WTC11 (cell line): ENCODE results near the gene MOV10L1. TPM values are rescaled to one million over a fixed set of nuclear protein-coding genes. Genes with fewer than 3 reads are reported as not detected.

Experiments
- ATAC-seq: fragments of 200-7000 bp; cut with Tn5 transposase; 2 replicates; pipeline ENCODE4 v1.10.0; 2021; ENCODE audit warnings: mild to moderate bottlenecking, moderate library complexity
- CTCF ChIA-PET: fragments of 300-600 bp; sonication (Branson Sonifier 250); formaldehyde crosslinking; loops from one replicate; lab custom pipeline; 2021; ENCODE audit warnings: antibody characterized with exemption; lab: Charles Lee
- POLR2A ChIA-PET: fragments of 350-600 bp; sonication (Branson Sonifier 250); formaldehyde crosslinking; loops from one replicate; lab custom pipeline; 2021; ENCODE audit warnings: antibody characterized with exemption; lab: Charles Lee
- DNase-seq: peaks from one replicate; pipeline ENCODE4 v3.0.0; 2021; ENCODE audit warnings: low spot score
- H3K27ac Mint-ChIP-seq: 2 replicates; pipeline ENCODE4 v1.8.0; 2021; ENCODE audit warnings: mixed read lengths
- H3K27me3 Mint-ChIP-seq: 2 replicates; pipeline ENCODE4 v1.8.0; 2021; ENCODE audit warnings: low read depth, mild to moderate bottlenecking, moderate library complexity, mixed read lengths
- H3K36me3 Mint-ChIP-seq: 2 replicates; pipeline ENCODE4 v1.8.0; 2021; ENCODE audit warnings: mixed read lengths
- H3K4me1 Mint-ChIP-seq: 2 replicates; pipeline ENCODE4 v1.8.0; 2022; ENCODE audit warnings: mixed read lengths
- H3K4me3 Mint-ChIP-seq: 2 replicates; pipeline ENCODE4 v1.8.0; 2021; ENCODE audit warnings: mild to moderate bottlenecking, moderate library complexity, mixed read lengths
- H3K9me3 Mint-ChIP-seq: 2 replicates; pipeline ENCODE4 v1.8.0; 2021; ENCODE audit warnings: mixed read lengths
- FOXJ3 ChIP-seq: sonication (generic); formaldehyde crosslinking; IDR thresholded peaks from 2 replicates; pipeline ENCODE4 v1.9.0; 2021; ENCODE audit warnings: missing genetic modification reagents, mild to moderate bottlenecking, borderline replicate concordance
- FOXK1 ChIP-seq: sonication (generic); formaldehyde crosslinking; IDR thresholded peaks from 2 replicates; pipeline ENCODE4 v1.8.0; 2022; ENCODE audit warnings: mild to moderate bottlenecking, moderate library complexity, missing genetic modification reagents
- GRHL2 ChIP-seq: fragments of 250-450 bp; sonication (Bioruptor Pico); IDR thresholded peaks from 2 replicates; pipeline ENCODE4 v1.8.0; 2022; ENCODE audit warnings: mild to moderate bottlenecking, moderate library complexity; ENCODE audit not compliant: insufficient replicate concordance, severe bottlenecking
- HMGA2 ChIP-seq: fragments of 250-450 bp; sonication (Bioruptor Pico); IDR thresholded peaks from 2 replicates; pipeline ENCODE4 v1.4.0; 2021; ENCODE audit warnings: mild to moderate bottlenecking, moderate library complexity
- JUN ChIP-seq: sonication (generic); formaldehyde crosslinking; IDR thresholded peaks from 2 replicates; pipeline ENCODE4 v1.8.0; 2023; ENCODE audit warnings: mild to moderate bottlenecking, missing genetic modification reagents
- RELA ChIP-seq: sonication (generic); formaldehyde crosslinking; IDR thresholded peaks from 2 replicates; pipeline ENCODE4 v1.8.1; 2022; ENCODE audit warnings: missing genetic modification reagents, mild to moderate bottlenecking, borderline replicate concordance
- SMAD4 ChIP-seq: sonication (generic); formaldehyde crosslinking; IDR thresholded peaks from 2 replicates; pipeline ENCODE4 v1.8.0; 2022; ENCODE audit warnings: mild to moderate bottlenecking, missing genetic modification reagents
- ZNF232 ChIP-seq: sonication (generic); formaldehyde crosslinking; IDR thresholded peaks from 2 replicates; pipeline ENCODE4 v1.8.0; 2022; ENCODE audit warnings: mild to moderate bottlenecking, missing genetic modification reagents
- ZNF396 ChIP-seq: fragments of 250-450 bp; sonication (Bioruptor Pico); IDR thresholded peaks from 2 replicates; pipeline ENCODE4 v1.8.0; 2021; ENCODE audit warnings: mild to moderate bottlenecking, moderate library complexity, borderline replicate concordance
- ZNF416 ChIP-seq: fragments of 250-450 bp; sonication (Bioruptor Pico); IDR thresholded peaks from 2 replicates; pipeline ENCODE4 v1.9.0; 2021; ENCODE audit warnings: mild to moderate bottlenecking, inconsistent platforms
- total RNA-seq: library from RNA; stranded (reverse); gene quantifications from 3 replicates; pipeline ENCODE4 v1.2.3, GENCODE V29; 2021
- TF ChIP-seq, protein P1 (sequence below): fragments of 250-450 bp; sonication (Bioruptor Pico); IDR thresholded peaks from 2 replicates; pipeline ENCODE4 v1.9.0; 2021; ENCODE audit warnings: mild to moderate bottlenecking
- TF ChIP-seq, protein P2 (sequence below): sonication (generic); formaldehyde crosslinking; conservative IDR thresholded peaks from 2 replicates; pipeline ENCODE4 v1.8.1; 2023; ENCODE audit warnings: mild to moderate bottlenecking, low read depth, missing genetic modification reagents, moderate library complexity
- TF ChIP-seq, protein P3 (sequence below): sonication (generic); formaldehyde crosslinking; IDR thresholded peaks from 2 replicates; pipeline ENCODE4 v1.8.1; 2022; ENCODE audit warnings: low read depth, mild to moderate bottlenecking, moderate library complexity, missing genetic modification reagents, borderline replicate concordance
- TF ChIP-seq, protein P4 (sequence below): sonication (generic); formaldehyde crosslinking; IDR thresholded peaks from 2 replicates; pipeline ENCODE4 v1.8.1; 2023; ENCODE audit warnings: mild to moderate bottlenecking, missing genetic modification reagents
- TF ChIP-seq, protein P5 (sequence below): sonication (generic); formaldehyde crosslinking; IDR thresholded peaks from 2 replicates; pipeline ENCODE4 v1.8.0; 2022; ENCODE audit warnings: mild to moderate bottlenecking, missing genetic modification reagents

The MOV10L1 gene
- total RNA-seq, 1 experiment from 2014 or later, result not detected

DNA sequence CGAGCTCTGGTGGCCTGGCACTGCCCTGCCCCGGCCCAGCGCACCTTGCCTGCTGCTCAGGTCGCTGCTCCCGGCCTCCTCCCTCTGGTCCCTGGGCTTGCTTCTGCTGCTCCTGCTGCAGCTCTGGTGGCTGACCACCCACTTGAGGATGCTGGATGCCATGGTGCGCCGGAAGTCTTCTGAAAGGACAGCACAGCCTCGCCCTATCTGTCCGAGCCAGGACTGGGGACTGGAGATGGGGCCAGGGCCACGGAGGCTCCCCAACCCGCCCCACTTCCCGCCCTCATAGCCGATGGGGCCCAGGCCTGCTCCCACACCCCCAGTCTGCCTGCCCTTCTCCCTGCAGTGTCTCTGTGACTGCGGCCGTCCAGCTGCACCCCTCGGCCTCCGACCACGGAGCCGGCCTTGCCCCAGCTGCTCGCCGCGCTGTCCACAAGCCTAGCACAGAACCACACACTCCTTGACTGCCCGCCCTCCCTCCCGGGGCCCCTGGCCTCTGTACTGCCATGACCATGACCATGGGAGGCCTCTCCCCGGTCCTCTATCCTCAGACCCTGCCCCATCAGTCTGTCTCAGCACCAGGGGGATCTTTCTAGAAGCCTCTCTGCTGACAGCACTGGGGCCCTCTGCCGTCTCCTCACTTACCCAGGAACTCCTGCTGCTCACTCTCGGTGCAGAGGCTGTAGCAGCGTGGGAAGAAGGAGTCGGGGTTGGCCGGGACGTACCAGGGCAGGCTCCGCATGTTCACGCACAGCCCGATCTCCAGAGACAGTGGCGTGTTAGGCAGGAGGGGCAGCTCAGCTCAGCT, 44.4 kb upstream of the MOV10L1 start:
- H3K27me3 Mint-ChIP-seq, result no peaks in the 10 kb centered on the region
- DNase-seq, result no peak
- CTCF ChIA-PET, result interaction anchor here (1.5 kb wide), 1 partner anchor 15 kb away, joined by 5 read pairs; no protein-coding TSS in a partner anchor
- TF ChIP-seq RELA, result no peak
- no peak for TF ChIP-seq ZNF416 (CRISPR knock-in tag)
- TF ChIP-seq ZNF396 (CRISPR knock-in tag), result no peak
- no peak for TF ChIP-seq FOXJ3 (CRISPR knock-in tag)
- TF ChIP-seq, all 79 proteins: peak for 0
- Mint-ChIP-seq H3K4me1 (no peaks in the 10 kb centered on the region), H3K27ac (no peak overlapping the region), H3K9me3 (no peaks in the 10 kb centered on the region), H3K36me3 (no peaks in the 10 kb centered on the region), H3K4me3 (no peak overlapping the region)
- ATAC-seq, result no peak
- POLR2A ChIA-PET, result no interaction called here

DNA sequence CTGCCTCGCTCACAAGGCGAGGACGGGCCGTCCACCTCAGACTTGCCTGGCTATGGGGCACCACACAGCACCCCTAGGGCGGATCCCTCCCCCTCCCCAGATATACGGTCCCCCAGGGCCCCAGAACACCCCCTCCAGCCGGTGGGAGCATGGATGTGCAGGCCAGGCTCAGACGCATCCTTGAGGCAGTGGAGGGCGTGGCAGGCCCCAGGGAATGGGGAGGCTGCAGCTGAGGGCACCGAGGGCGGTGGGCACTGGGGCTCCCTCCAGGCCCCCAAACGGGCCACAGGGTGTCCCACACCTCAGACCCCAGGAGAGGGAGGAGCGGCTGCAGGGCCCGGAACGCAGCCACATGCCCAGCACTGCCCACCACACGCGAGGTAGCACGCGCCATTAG, 43.8 kb upstream of the MOV10L1 start:
- CTCF ChIA-PET, result interaction anchor here (1.5 kb wide), 1 partner anchor 15 kb away, joined by 5 read pairs; no protein-coding TSS in a partner anchor
- Mint-ChIP-seq H3K4me1 (no peaks in the 10 kb centered on the region), H3K27ac (no peak overlapping the region), H3K4me3 (no peak overlapping the region), H3K9me3 (no peaks in the 10 kb centered on the region)
- no peak for DNase-seq
- TF ChIP-seq SMAD4 (CRISPR knock-in tag), result no peak
- TF ChIP-seq, protein P1, sequence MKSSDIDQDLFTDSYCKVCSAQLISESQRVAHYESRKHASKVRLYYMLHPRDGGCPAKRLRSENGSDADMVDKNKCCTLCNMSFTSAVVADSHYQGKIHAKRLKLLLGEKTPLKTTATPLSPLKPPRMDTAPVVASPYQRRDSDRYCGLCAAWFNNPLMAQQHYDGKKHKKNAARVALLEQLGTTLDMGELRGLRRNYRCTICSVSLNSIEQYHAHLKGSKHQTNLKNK (CRISPR knock-in tag), result no peak
- TF ChIP-seq, protein P2, sequence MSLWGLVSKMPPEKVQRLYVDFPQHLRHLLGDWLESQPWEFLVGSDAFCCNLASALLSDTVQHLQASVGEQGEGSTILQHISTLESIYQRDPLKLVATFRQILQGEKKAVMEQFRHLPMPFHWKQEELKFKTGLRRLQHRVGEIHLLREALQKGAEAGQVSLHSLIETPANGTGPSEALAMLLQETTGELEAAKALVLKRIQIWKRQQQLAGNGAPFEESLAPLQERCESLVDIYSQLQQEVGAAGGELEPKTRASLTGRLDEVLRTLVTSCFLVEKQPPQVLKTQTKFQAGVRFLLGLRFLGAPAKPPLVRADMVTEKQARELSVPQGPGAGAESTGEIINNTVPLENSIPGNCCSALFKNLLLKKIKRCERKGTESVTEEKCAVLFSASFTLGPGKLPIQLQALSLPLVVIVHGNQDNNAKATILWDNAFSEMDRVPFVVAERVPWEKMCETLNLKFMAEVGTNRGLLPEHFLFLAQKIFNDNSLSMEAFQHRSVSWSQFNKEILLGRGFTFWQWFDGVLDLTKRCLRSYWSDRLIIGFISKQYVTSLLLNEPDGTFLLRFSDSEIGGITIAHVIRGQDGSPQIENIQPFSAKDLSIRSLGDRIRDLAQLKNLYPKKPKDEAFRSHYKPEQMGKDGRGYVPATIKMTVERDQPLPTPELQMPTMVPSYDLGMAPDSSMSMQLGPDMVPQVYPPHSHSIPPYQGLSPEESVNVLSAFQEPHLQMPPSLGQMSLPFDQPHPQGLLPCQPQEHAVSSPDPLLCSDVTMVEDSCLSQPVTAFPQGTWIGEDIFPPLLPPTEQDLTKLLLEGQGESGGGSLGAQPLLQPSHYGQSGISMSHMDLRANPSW (CRISPR knock-in tag), result no peak
- TF ChIP-seq FOXK1 (CRISPR knock-in tag), result no peak
- TF ChIP-seq, protein P3, sequence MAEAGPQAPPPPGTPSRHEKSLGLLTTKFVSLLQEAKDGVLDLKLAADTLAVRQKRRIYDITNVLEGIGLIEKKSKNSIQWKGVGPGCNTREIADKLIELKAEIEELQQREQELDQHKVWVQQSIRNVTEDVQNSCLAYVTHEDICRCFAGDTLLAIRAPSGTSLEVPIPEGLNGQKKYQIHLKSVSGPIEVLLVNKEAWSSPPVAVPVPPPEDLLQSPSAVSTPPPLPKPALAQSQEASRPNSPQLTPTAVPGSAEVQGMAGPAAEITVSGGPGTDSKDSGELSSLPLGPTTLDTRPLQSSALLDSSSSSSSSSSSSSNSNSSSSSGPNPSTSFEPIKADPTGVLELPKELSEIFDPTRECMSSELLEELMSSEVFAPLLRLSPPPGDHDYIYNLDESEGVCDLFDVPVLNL (CRISPR knock-in tag), result no peak
- no peak for TF ChIP-seq JUN (CRISPR knock-in tag)
- no peak for TF ChIP-seq HMGA2 (CRISPR knock-in tag)
- TF ChIP-seq ZNF232 (CRISPR knock-in tag), result no peak
- TF ChIP-seq, protein P4, sequence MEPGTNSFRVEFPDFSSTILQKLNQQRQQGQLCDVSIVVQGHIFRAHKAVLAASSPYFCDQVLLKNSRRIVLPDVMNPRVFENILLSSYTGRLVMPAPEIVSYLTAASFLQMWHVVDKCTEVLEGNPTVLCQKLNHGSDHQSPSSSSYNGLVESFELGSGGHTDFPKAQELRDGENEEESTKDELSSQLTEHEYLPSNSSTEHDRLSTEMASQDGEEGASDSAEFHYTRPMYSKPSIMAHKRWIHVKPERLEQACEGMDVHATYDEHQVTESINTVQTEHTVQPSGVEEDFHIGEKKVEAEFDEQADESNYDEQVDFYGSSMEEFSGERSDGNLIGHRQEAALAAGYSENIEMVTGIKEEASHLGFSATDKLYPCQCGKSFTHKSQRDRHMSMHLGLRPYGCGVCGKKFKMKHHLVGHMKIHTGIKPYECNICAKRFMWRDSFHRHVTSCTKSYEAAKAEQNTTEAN (CRISPR knock-in tag), result no peak
- no peak for TF ChIP-seq GRHL2 (CRISPR knock-in tag)
- TF ChIP-seq, protein P5, sequence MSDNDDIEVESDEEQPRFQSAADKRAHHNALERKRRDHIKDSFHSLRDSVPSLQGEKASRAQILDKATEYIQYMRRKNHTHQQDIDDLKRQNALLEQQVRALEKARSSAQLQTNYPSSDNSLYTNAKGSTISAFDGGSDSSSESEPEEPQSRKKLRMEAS (CRISPR knock-in tag), result no peak
- TF ChIP-seq, all 79 proteins: peak for 0
- POLR2A ChIA-PET, result no interaction called here
- no peak for ATAC-seq
- Mint-ChIP-seq H3K27me3 (no peaks in the 10 kb centered on the region), H3K36me3 (no peaks in the 10 kb centered on the region)
